Measurements from ENCODE around the gene KNCN.

DNA sequence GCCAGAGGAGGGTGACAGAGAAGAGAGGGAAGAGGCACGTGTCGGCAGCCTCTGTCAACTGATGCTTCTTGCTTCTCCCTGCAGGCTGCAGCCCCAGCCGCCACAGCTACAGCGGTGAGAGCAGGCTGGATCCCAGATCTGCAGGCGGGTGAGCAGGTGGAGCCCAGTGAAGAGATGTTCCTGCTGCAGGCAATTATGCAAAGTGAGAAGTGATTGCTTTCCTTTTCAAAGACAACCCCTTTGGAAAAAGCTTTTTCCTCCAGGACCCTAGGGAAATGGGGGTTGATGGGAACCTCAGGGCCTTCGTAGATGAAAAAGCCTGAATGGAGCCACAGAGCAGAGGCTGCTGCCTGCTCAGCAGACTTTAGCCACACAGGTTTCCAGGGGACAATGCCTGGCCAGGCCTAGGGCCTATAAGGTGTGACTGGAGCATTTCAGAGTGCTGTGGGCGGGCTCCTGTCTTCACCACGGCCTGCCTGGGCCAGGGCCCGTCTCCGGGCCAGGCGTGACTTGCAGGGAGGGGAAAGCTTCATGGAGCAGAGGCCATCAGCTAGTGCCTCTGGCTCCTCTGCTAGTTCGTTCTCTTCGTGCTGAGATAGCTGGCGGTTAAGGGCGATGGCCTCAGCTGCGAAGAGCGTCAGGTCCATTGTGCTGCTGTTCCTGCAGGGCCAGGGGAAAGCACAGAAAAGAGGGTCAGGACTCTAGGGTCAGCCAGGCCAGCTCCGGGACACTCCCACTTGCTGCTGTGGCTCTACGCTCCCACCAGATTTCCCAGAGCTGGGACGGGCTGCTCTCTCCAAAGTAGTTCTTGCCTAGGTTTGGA is 6.9 kb upstream of the KNCN start:
- TF ChIP-seq POLR2A (IDR thresholded peaks at IDR 0.05; ENCODE audit: low read depth, low read length), result no peak
- no peak for TF ChIP-seq POLR2AphosphoS5 (IDR thresholded peaks at IDR 0.05; ENCODE audit: low read depth, low read length)
- no peak for TF ChIP-seq TAF1 (IDR thresholded peaks at IDR 0.05; ENCODE audit: borderline replicate concordance, low read depth, low read length)

Measured in GM12892 (cell line).